ENCODE measurements around the gene RASGRP4. TPM values are rescaled to one million over a fixed set of nuclear protein-coding genes. Genes with fewer than 3 reads are reported as not detected.

Gene RASGRP4
- total and polyA plus RNA-seq, 10 donors, result 1.7 to 59.9 (median 19.5) TPM

GRCh38 chr19:38442736-38443135 is 16.7 kb upstream of the RASGRP4 start:
- no peak for DNase-seq
- Histone ChIP-seq H3K27ac (no peak overlapping the region), H3K4me1 (no peaks in the 10 kb centered on the region), H3K36me3 (no peaks in the 10 kb centered on the region), H3K4me3 (no peak overlapping the region), H3K9me3 (no peaks in the 10 kb centered on the region), H3K27me3 (replicated peaks in 1 of 7) (peaks cover 0 to 30% (median 0%) of the 10 kb centered on the region in 7 donors)
- WGBS, 5 donors, result 74 to 84% (median 80%) methylated on average over 6 to 9 of the region's 9 CpGs
- intact Hi-C loops (cut with DNase I; ENCODE audit: low total_unique reads), result no loop called here
- TF ChIP-seq CTCF (IDR thresholded peaks at IDR 0.05 in 8 of 11, conservative IDR thresholded peaks at IDR 0.05 in 3 of 11), result no peak
- no peak for TF ChIP-seq POLR2AphosphoS5 (IDR thresholded peaks at IDR 0.05)
- no peak for TF ChIP-seq POLR2A (IDR thresholded peaks at IDR 0.05)

GRCh38 chr19:38441657-38442348 is 15.8 kb upstream of the RASGRP4 start:
- no peak overlapping the region for H3K27ac ChIP-seq
- no peak overlapping the region for H3K4me3 ChIP-seq
- peak in 1 of 11 experiments; percentile 9 for TF ChIP-seq CTCF (IDR thresholded peaks at IDR 0.05 in 8 of 11, conservative IDR thresholded peaks at IDR 0.05 in 3 of 11)
- TF ChIP-seq POLR2AphosphoS5 (IDR thresholded peaks at IDR 0.05), result no peak
- TF ChIP-seq POLR2A (IDR thresholded peaks at IDR 0.05), result no peak
- no peaks in the 10 kb centered on the region for H3K9me3 ChIP-seq
- intact Hi-C loops (cut with DNase I; ENCODE audit: low total_unique reads), result no loop called here
- no peaks in the 10 kb centered on the region for H3K4me1 ChIP-seq
- DNase-seq, result no peak
- H3K36me3 ChIP-seq, result no peaks in the 10 kb centered on the region
- H3K27me3 ChIP-seq (replicated peaks in 1 of 7), result peaks cover 0 to 38% (median 0%) of the 10 kb centered on the region in 7 donors
- WGBS, 5 donors, result 33 to 46% (median 43%) methylated on average over 6 to 7 of the region's 7 CpGs

- no peak for DNase-seq
- Histone ChIP-seq H3K9me3 (no peaks in the 10 kb centered on the region), H3K4me3 (no peak overlapping the region), H3K4me1 (no peaks in the 10 kb centered on the region), H3K27ac (no peak overlapping the region), H3K36me3 (no peaks in the 10 kb centered on the region), H3K27me3 (replicated peaks in 1 of 7) (peaks cover 0 to 48% (median 7%) of the 10 kb centered on the region in 7 donors)
- 74 to 88% (median 82%) methylated on average over 14 of the region's 14 CpGs for WGBS, 5 donors
- intact Hi-C loops (cut with DNase I; ENCODE audit: low total_unique reads), result no loop called here
- TF ChIP-seq CTCF (IDR thresholded peaks at IDR 0.05 in 8 of 11, conservative IDR thresholded peaks at IDR 0.05 in 3 of 11), result no peak
- TF ChIP-seq POLR2A (IDR thresholded peaks at IDR 0.05), result no peak
- no peak for TF ChIP-seq POLR2AphosphoS5 (IDR thresholded peaks at IDR 0.05)
Observed at GRCh38 chr19:38440592-38440991, 14.6 kb upstream of the RASGRP4 start.

GRCh38 chr19:38437917-38438316 is 11.9 kb upstream of the RASGRP4 start:
- Histone ChIP-seq H3K27ac (no peak overlapping the region), H3K4me1 (peaks cover 0 to 17% (median 9%) of the 10 kb centered on the region in 6 donors), H3K27me3 (replicated peaks in 1 of 7) (peaks cover 0 to 74% (median 28%) of the 10 kb centered on the region in 7 donors), H3K9me3 (no peaks in the 10 kb centered on the region), H3K4me3 (no peak overlapping the region), H3K36me3 (no peaks in the 10 kb centered on the region)
- TF ChIP-seq CTCF (IDR thresholded peaks at IDR 0.05 in 8 of 11, conservative IDR thresholded peaks at IDR 0.05 in 3 of 11) (no peak), POLR2AphosphoS5 (IDR thresholded peaks at IDR 0.05) (no peak), POLR2A (IDR thresholded peaks at IDR 0.05) (no peak)
- DNase-seq, result no peak
- intact Hi-C loops (cut with DNase I; ENCODE audit: low total_unique reads), result no loop called here
- WGBS, 5 donors, result 82 to 92% (median 84%) methylated on average over 2 of the region's 2 CpGs
